ENCODE data around the gene NR2F1.

NR2F1 gene

GRCh38 chr5:93577854-93578812 is 4.9 kb upstream of the NR2F1 start:
- DNase-seq (ENCODE audit: low read depth), result no peak

DNA sequence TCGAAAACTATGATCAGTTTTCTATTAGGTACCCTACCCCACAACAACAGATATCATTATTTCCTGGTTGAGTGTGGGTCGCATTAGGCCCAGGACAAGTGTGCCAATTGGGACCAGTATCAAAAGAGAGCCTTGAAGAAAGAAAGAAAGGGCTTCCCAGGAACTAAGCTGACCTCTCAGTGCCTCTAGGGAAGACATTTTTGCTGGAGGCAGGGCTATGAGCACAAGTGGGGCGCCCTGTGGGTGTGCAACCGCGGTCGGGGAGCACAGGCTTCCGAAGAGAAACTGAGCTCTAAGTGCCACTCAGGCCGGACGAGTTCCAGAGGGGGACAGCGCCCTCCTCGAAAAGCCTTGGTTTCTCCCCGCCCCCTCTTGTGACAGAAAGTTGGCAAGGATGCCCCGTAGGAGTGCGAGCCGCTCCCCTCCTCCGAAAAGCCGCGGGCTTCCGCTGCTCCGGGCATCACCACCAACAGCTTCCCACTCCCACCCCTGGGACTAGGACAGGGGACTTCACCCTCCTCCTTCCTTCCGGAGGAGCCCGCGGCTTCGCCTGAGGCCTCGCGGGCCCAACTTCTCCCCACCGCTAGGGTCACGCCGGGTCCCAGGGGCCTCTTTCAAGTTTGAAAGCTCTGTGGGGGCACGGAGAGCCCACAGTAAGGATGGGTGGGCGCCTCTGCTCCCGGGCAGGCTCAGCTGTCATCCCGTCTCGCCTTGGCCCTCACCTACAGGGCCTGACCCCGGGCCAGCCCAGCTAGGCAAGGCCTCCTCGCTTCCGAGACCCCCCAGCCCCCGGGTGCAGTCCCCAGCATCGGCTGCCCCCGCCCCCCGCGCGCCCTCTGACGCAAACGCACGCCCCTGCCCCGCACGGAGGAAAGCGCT is 4.0 kb upstream of the NR2F1 start:
- DNase-seq (ENCODE audit: low read depth), result no peak

- DNase-seq (ENCODE audit: low read depth), result no peak
Measured at GRCh38 chr5:93579692-93580062, 3.3 kb upstream of the NR2F1 start.

- no peak for DNase-seq (ENCODE audit: low read depth)
Measured at GRCh38 chr5:93580063-93580926, 2.7 kb upstream of the NR2F1 start.

- no peak for DNase-seq (ENCODE audit: low read depth)
Measured at GRCh38 chr5:93580927-93581445, 2.0 kb upstream of the NR2F1 start, which contains the start of gene NR2F1-AS1. NR2F1-AS1 (minus strand) TSS chr5:93581219.

- DNase-seq (ENCODE audit: low read depth), result no peak
Measured at GRCh38 chr5:93582167-93582462, 907 bp upstream of the NR2F1 start.

DNA sequence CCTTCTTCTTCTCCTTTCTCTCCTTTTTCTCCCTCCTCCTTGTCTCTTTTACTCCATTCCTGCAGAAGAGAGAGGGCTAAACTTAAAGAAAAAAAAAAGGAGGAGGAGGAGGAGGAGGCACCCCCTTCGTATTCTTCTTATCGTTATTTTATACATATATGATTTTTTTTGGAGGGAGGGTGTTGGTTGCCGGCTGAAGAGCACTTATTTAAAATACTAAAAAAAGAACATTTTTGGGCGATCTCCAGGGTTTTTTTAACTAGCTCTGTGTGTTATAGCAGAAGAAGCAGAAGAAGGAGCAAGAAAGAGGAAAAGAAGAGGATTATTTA is 381 bp downstream of the NR2F1 start:
- no peak for DNase-seq (ENCODE audit: low read depth)

- DNase-seq (ENCODE audit: low read depth), result no peak
Measured at GRCh38 chr5:93583768-93584595, 960 bp downstream of the NR2F1 start.

- no peak for DNase-seq (ENCODE audit: low read depth)
Measured at GRCh38 chr5:93584596-93585040, 1.6 kb downstream of the NR2F1 start.

DNA sequence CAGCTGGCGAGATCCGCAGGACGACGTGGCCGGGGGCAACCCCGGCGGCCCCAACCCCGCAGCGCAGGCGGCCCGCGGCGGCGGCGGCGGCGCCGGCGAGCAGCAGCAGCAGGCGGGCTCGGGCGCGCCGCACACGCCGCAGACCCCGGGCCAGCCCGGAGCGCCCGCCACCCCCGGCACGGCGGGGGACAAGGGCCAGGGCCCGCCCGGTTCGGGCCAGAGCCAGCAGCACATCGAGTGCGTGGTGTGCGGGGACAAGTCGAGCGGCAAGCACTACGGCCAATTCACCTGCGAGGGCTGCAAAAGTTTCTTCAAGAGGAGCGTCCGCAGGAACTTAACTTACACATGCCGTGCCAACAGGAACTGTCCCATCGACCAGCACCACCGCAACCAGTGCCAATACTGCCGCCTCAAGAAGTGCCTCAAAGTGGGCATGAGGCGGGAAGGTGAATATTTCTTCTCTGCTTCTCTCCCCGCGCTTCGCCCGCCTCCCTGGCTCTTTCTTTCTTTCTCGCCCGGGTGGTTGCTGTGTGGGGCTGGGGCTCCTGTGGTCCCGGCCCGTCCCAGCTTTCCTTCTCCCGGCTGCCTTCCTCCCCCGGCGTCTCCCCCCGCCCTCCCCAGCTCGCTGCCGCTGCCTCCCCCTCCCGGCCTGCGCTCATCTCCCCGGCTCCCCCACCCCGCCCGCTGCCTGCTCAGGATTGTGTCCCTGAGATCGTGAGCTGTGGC is 2.2 kb downstream of the NR2F1 start:
- DNase-seq (ENCODE audit: low read depth), result no peak

DNA sequence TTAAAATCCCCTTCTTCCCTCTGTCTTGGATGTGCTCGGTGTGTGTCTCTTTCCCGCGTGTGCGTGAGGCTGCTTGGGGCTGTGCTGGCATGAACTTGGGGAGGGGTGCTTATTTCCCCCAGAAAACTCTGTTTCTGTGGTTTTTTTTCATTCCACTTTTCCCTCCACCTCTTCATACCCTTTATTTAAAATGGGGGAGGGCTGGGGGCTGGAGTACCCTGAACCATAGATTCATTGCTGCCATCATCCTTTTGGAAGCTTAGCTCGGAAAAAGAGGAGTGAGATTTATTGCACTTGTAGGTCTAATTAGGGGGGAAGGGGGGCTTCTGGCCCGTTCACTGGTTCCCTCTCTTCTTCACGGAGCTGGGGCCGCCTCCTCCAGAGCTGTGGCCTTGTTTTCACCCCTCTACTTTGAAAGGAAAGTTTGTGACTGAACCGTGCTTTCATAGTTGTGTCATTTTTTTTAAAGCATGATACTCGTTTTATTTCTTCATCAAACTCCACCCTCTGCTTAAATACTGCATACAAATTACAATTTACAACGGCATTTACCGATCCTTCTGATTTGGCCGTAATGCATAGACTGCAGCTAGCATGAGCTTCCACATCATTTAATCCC is 2.9 kb downstream of the NR2F1 start:
- DNase-seq (ENCODE audit: low read depth), result no peak

DNA sequence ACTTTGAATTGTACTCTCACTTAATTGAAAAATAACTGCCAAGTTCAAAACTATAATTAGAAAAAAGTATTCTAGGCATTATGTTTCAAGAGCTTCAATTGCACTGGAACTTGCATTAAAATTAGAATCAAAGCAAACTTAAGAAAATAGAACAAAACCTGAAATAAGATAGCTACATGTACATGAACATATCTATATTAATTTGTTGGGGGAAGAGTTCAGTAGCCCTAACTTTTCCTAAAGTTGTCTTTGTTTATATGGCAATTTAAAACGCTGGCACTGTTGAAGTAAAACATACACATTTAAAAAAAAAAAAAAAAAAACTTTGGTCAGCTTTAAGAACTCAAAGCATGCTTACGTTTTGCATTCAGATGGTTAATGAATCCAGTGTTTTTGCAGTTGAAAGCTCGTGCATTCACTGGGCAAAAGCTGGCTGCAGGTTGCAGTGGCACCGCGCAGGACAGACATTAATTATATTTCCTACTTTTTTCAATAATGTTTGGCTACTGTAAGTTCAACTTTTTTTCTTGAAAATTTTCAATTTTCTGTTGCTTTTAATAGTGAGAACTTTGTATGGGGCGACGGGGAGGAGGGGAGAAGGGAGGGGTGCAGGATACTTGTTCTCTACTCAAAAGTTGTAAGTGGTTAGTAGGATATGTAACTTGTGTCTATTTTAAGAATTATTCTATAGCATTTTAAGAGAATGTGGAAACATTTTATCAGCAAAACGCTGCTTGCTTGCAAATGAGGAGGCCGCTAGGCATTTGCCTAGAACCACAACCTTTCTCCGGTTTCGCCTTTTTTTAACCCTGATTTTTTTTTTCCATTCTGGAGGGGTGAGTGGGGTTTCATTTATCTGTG is 3.9 kb downstream of the NR2F1 start:
- no peak for DNase-seq (ENCODE audit: low read depth)

DNA sequence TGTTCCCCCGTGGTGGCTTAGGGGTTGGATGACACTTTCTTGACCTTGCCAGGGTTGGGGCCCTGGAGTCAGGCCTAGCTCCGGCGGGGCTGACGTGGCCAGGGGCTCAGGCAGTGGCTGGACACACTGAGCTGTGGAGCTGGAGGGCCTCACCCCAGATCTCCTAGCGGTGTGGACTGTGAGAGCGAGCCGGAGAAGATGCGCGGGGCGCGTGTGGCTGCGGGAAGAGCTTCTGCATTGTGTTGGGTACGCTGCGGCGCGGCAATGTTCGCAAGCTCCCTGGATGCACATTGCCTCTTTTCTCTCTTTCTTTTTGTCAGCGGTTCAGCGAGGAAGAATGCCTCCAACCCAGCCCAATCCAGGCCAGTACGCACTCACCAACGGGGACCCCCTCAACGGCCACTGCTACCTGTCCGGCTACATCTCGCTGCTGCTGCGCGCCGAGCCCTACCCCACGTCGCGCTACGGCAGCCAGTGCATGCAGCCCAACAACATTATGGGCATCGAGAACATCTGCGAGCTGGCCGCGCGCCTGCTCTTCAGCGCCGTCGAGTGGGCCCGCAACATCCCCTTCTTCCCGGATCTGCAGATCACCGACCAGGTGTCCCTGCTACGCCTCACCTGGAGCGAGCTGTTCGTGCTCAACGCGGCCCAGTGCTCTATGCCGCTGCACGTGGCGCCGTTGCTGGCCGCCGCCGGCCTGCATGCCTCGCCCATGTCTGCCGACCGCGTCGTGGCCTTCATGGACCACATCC is 4.8 kb downstream of the NR2F1 start:
- DNase-seq (ENCODE audit: low read depth), result no peak

- DNase-seq (ENCODE audit: low read depth), result no peak
Measured at GRCh38 chr5:93588352-93589151, 5.5 kb downstream of the NR2F1 start.

DNA sequence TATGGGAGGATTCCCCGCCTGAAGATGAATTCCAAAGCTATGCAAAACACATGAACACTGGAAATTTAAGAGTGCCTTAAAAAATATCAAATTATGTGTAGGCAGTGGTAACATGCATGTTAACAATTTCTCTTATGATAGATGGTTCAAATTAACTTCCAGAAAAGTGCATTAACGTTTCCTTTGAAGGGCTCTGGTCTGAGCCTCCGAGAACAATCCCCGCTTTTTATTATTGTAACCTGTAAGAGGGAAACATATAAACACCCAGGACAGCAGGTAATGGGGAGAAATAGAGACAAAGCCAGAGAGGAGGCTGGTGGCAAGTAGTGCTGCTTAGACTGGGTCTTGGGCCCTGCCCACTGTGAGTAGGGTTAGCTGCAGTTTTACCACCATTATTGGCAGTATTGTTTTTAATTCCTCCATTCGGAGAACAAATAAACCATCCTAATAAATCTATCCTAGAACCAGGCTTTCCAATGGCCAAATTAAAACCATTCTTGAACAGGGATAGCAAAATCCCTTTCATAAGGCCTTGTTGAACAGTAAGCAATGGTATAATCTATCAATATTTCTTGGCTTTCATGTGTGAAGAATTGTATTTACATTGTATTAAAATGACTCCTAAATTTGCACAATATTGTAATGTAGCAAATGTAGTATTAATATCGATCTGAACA is 6.3 kb downstream of the NR2F1 start:
- no peak for DNase-seq (ENCODE audit: low read depth)

DNA sequence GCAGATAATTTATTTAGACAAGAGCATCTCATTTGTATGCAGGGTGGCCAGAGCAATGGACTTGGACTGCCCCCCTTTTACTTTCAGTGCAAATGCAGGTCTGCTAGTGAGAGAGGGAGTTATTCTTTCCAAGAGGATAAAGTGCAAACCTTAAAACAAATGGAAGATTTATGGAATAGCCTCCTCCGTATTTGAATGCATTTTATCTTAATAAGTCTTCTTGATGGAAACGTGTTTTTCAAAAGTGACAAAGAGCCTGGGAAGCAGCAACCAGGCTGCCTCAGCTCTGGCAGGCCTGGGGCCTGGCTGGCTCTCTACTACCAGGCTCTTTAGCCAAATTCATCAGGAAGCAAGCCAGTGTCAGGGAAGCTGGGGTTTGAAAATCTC is 6.8 kb downstream of the NR2F1 start:
- DNase-seq (ENCODE audit: low read depth), result no peak

GRCh38 chr5:93590493-93590892 is 7.5 kb downstream of the NR2F1 start:
- no peak for DNase-seq (ENCODE audit: low read depth)
